ENCODE measurements around the gene VCX2. TPM values are rescaled to one million over a fixed set of nuclear protein-coding genes. Genes with fewer than 3 reads are reported as not detected.
A peak's percentile ranks its signal among the peaks of the same experiment; 100 is the strongest.

VCX2 gene
- total RNA-seq, 2 experiments from 2014 or later, result not detected

Small RNA genes lying within 50 kb of the gene (microRNA-seq; reads per million reads assigned to microRNA genes)
- 60.9 reads per million, percentile 52 among the genes with 10 or more reads in this experiment for gene MIR651 (ENCODE audit: borderline microRNAs expressed, borderline replicate concordance)

Other genes with a start within 250 kb of the VCX2 start
- 10 to 100 TPM; 12.3 to 13.4 TPM for gene PNPLA4, start 243.9 kb downstream of the VCX2 start, total RNA-seq

Measured in activated naive CD4-positive, alpha-beta T cell treated with anti-CD3 and anti-CD28 coated beads for 36 hours (primary cell).